Measurements from ENCODE around the gene SMURF2.

DNA sequence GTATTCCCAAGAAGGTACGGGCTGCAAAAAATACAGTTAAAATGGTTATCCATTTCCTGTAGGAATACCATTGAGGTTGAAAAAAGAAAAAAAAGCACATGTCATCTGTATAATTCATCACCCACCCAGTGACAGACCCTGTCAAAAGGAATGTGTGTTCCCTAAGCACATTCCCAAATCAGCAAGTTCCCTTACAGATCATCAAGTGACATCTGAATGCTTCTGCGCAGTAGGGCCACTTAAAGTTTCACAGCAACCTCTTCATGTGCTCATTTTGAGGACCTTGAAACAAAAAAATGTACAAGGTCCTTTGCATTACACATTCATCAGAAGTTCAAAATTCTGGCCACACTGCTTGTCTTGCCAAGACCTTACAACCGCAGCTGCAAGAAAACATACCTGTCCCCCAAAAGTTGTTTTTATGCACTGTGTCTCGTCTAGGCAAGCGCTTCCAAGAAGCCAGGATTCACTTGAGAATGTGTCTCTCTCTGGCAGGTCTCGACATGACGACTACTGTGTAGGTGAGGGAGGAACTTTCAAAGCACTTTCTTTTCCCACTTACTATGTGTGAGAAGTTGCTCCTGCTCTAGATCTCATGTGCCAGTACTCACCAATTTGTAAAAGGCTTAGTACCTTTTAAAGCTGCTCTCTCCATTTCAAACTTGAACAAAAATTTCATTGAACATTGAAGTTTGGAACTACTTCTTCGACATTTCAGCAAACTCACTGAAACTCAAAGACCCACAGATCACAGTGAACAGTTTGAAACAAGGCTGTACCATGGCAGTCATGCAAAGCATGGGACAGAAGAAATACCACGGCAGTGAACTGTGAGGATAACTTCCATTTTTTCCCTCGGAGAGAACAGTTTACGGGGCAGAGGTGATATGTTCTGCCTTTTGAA lies 161.0 kb downstream of the SMURF2 start:
- TF ChIP-seq FOXK2 (IDR thresholded peaks at IDR 0.05) (no peak), SP1 (IDR thresholded peaks at IDR 0.05) (no peak), ARNT (IDR thresholded peaks at IDR 0.05) (no peak), NFRKB (IDR thresholded peaks at IDR 0.05) (no peak), CTBP1 (IDR thresholded peaks at IDR 0.05; ENCODE audit: borderline replicate concordance) (no peak), HDGF (IDR thresholded peaks at IDR 0.05; ENCODE audit: borderline replicate concordance) (no peak), BHLHE40 (IDR thresholded peaks at IDR 0.05; ENCODE audit: borderline replicate concordance) (no peak), TARDBP (IDR thresholded peaks at IDR 0.05) (no peak), LEF1 (IDR thresholded peaks at IDR 0.05; ENCODE audit: borderline replicate concordance) (no peak), ELF4 (IDR thresholded peaks at IDR 0.05) (no peak), FOXA1 (IDR thresholded peaks at IDR 0.05) (no peak), SUZ12 (IDR thresholded peaks at IDR 0.05) (no peak)
